GM20000 (cell line): Measurements from ENCODE around the gene BBOX1.

Source experiments
- DNase-seq: peaks from one replicate; pipeline ENCODE4 v3.0.0; 2012; ENCODE audit warnings: low spot score
- CTCF ChIP-seq: IDR thresholded peaks from 2 replicates; pipeline ENCODE4 v1.5.1; 2012; ENCODE audit warnings: mild to moderate bottlenecking, control low read depth; ENCODE audit errors: extremely low read depth, missing control alignments

Gene BBOX1

GRCh38 chr11:27057091-27057780 lies 16.6 kb downstream of the BBOX1 start:
- no peak for TF ChIP-seq CTCF
- DNase-seq, result no peak

GRCh38 chr11:27058456-27058855 lies 17.8 kb downstream of the BBOX1 start:
- no peak for DNase-seq

GRCh38 chr11:27059431-27059830 lies 18.8 kb downstream of the BBOX1 start:
- TF ChIP-seq CTCF, result no peak
- DNase-seq, result no peak

More at GRCh38 chr11:27058456-27058855, 17.8 kb downstream of the BBOX1 start:
- no peak for TF ChIP-seq CTCF

GRCh38 chr11:27060816-27061460 lies 20.3 kb downstream of the BBOX1 start:
- DNase-seq, result no peak
- TF ChIP-seq CTCF, result no peak

GRCh38 chr11:27061461-27061821 lies 20.8 kb downstream of the BBOX1 start:
- no peak for DNase-seq
- TF ChIP-seq CTCF, result no peak

GRCh38 chr11:27064086-27064485 lies 23.5 kb downstream of the BBOX1 start:
- no peak for DNase-seq
- no peak for TF ChIP-seq CTCF

- DNase-seq, result no peak
- TF ChIP-seq CTCF, result no peak
Measured at GRCh38 chr11:27075192-27075591, 34.6 kb downstream of the BBOX1 start.
